K562 (cell line): ENCODE measurements around the gene LARP7.

Experiments
- E2F6 ChIP-seq, 2 experiments: IDR thresholded peaks; 2 replicates each; pipeline ENCODE4 v1.6.1; 2011; ENCODE audit warnings: borderline replicate concordance in 1 of 2, control low read depth in 1 of 2, low read depth in 1 of 2, low read length in 1 of 2, mild to moderate bottlenecking in 1 of 2, mixed read lengths in 1 of 2, moderate library complexity in 1 of 2; ENCODE audit not compliant: insufficient read depth in 1 of 2, insufficient read length in 1 of 2, poor library complexity in 1 of 2, severe bottlenecking in 1 of 2; ENCODE audit errors: extremely low read depth in 1 of 2
- MTA1 ChIP-seq: fragments of 450-650 bp; IDR thresholded peaks from 2 replicates; pipeline ENCODE4 v1.6.1; 2017; ENCODE audit warnings: borderline replicate concordance
- TAF15 ChIP-seq: fragments of 200-400 bp; formaldehyde crosslinking; IDR thresholded peaks from 2 replicates; pipeline ENCODE4 v1.6.1; 2017; ENCODE audit warnings: mild to moderate bottlenecking, low read depth, low read length, moderate library complexity
- ZNF124 ChIP-seq: sonication (generic); formaldehyde crosslinking; IDR thresholded peaks from 2 replicates; pipeline ENCODE4 v1.8.1; 2022; ENCODE audit warnings: missing genetic modification reagents
- ZNF589 ChIP-seq: fragments of 200-800 bp; sonication (Bioruptor generic); IDR thresholded peaks from 2 replicates; pipeline ENCODE4 v1.6.1; 2016; ENCODE audit warnings: low read depth, missing genetic modification characterization, missing compliant biosample characterization

GRCh38 chr4:112591593-112591992 lies 45.4 kb upstream of the LARP7 start:
- TF ChIP-seq TAF15, result no peak
- no peak for TF ChIP-seq E2F6 (IDR thresholded peaks at IDR 0.05; ENCODE audit: borderline replicate concordance in 1 of 2, extremely low read depth in 1 of 2, insufficient read depth in 1 of 2, insufficient read length in 1 of 2, low read depth in 1 of 2, low read length in 1 of 2, poor library complexity in 1 of 2, severe bottlenecking in 1 of 2)
- TF ChIP-seq ZNF124 (CRISPR knock-in tag), result no peak
- TF ChIP-seq ZNF589 (CRISPR knock-in tag), result no peak
- TF ChIP-seq MTA1, result no peak
